Urinary bladder (tissue), 4 donors: ENCODE data around the gene PARM1. TPM values are rescaled to one million over a fixed set of nuclear protein-coding genes. Genes with fewer than 3 reads are reported as not detected.

Experiments
- DNase-seq: peaks from one replicate; pipeline ENCODE4 v3.0.0-alpha.2; 2015; ENCODE audit errors: extremely low spot score
- H3K27ac ChIP-seq: one replicate; pipeline ENCODE4 v1.5.1; 2013; ENCODE audit warnings: low read depth, mild to moderate bottlenecking, moderate library complexity
- H3K36me3 ChIP-seq: one replicate; pipeline ENCODE4 v1.6.1; 2013; ENCODE audit warnings: mild to moderate bottlenecking, moderate library complexity; ENCODE audit not compliant: insufficient read depth
- H3K4me1 ChIP-seq: one replicate; pipeline ENCODE4 v1.6.1; 2013; ENCODE audit warnings: mild to moderate bottlenecking, moderate library complexity; ENCODE audit not compliant: insufficient read depth
- H3K4me3 ChIP-seq: one replicate; pipeline ENCODE4 v1.5.1; 2013; ENCODE audit warnings: low read depth, low read length
- WGBS: extraction: QIAGEN DNeasy Blood & Tissue Kit; methylation state at CpG from one replicate; pipeline ENCODE4 v1.1.7; 2013; 5-methylcytosine and 5-hydroxymethylcytosine counted together
- polyA plus RNA-seq: library from polyadenylated mRNA; stranded (reverse); fragments of 200-250 nt; gene quantifications from one replicate; pipeline ENCODE4 v1.2.3, GENCODE V29; 2013
- total RNA-seq: library from RNA; depleted of rRNA; stranded (reverse); fragments of >200 nt; gene quantifications from one replicate; pipeline ENCODE4 v1.2.3, GENCODE V29; 2014
- donor health status: healthy with polysubstance abuse.
- donor health status: healthy.

Gene PARM1
- total and polyA plus RNA-seq, 2 donors: 81.3 to 139 TPM

GRCh38 chr4:74950200-74950599 lies 17.3 kb downstream of the PARM1 start:
- Histone ChIP-seq H3K4me1 (no peaks in the 10 kb centered on the region), H3K4me3 (no peak overlapping the region), H3K27ac (no peak overlapping the region), H3K36me3 (no peaks in the 10 kb centered on the region)
- WGBS: 86% methylated on average over 3 of the region's 3 CpGs
- DNase-seq: no peak

DNA sequence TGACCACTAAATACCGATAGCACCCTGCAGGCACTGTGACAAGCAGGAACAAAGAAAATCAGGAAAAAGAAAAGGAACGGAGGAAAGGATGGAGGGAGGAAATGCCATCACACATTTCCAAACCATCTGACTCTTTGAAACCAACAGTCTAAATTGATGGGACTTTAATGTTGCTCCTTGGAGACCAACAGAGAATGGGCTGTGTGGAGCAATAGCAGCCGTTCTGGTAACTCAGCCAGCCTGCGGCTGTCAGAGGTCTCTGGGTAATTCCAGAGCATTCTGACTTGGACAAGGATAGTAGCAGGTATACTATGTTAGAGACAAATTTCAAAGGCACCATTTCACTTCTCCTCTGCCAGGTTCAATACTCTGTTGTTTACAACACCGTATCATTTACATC lies 18.0 kb downstream of the PARM1 start:
- H3K4me3 ChIP-seq: no peak overlapping the region
- no peak overlapping the region for H3K27ac ChIP-seq
- H3K4me1 ChIP-seq: no peaks in the 10 kb centered on the region
- no peaks in the 10 kb centered on the region for H3K36me3 ChIP-seq
- DNase-seq: no peak
- 88% methylated on average over 5 of the region's 5 CpGs for WGBS

- Histone ChIP-seq H3K36me3 (no peaks in the 10 kb centered on the region), H3K4me3 (no peak overlapping the region)
Observed at GRCh38 chr4:74953647-74954046, 20.7 kb downstream of the PARM1 start.

DNA sequence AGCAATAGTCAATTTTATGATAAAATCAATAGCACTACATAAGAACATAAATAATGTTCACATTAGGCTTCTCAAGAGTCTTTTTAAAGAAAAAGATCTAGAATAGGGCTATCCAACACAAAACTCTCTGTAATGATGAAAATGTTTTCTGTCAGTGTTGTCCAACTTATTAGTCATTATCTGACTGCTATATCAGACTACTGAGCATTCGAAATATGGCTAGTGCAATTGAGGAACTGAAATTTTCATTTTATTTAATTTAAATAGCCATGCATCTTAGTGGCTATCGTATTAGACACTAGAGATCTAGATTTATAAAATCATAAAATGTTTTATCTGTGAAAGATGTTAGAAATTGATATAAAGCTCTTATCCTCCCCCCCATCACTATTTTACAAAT lies 26.0 kb downstream of the PARM1 start:
- no peaks in the 10 kb centered on the region for H3K4me1 ChIP-seq
- DNase-seq: no peak
- no peaks in the 10 kb centered on the region for H3K36me3 ChIP-seq
- no peak overlapping the region for H3K27ac ChIP-seq
- 90% methylated on average over 2 of the region's 2 CpGs for WGBS
- no peak overlapping the region for H3K4me3 ChIP-seq

More at GRCh38 chr4:74953647-74954046, 20.7 kb downstream of the PARM1 start:
- Histone ChIP-seq H3K27ac (no peak overlapping the region), H3K4me1 (no peaks in the 10 kb centered on the region)
- DNase-seq: no peak
- 87% methylated on average over 4 of the region's 4 CpGs for WGBS

DNA sequence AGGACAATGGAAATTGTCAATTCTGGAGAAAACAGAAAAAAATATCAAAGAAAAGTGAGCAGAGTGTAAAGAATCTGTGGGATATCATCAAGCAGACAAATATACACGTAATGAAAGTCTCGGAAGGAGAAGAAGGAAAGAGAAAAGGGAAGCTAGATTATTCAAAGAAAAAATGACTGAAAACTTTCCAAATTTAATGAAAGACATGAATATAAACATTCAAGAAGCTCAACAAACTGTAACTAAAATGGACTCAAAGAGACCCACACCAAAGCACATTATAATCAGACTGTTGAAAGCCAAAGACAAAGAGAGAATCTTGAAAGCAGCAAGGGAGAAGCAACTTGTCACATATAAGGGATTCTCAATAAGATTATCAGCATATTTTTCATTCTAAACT lies 28.3 kb downstream of the PARM1 start:
- DNase-seq: no peak
- no peaks in the 10 kb centered on the region for H3K36me3 ChIP-seq
- H3K4me1 ChIP-seq: no peaks in the 10 kb centered on the region
- WGBS: 96% methylated on average over 2 of the region's 2 CpGs
- H3K27ac ChIP-seq: no peak overlapping the region
- H3K4me3 ChIP-seq: no peak overlapping the region

GRCh38 chr4:74962584-74962983 lies 29.7 kb downstream of the PARM1 start:
- DNase-seq: no peak

GRCh38 chr4:74964311-74964710 lies 31.4 kb downstream of the PARM1 start:
- Histone ChIP-seq H3K4me1 (no peaks in the 10 kb centered on the region), H3K36me3 (no peaks in the 10 kb centered on the region), H3K4me3 (no peak overlapping the region), H3K27ac (no peak overlapping the region)
- WGBS: 81% methylated on average over 2 of the region's 2 CpGs
- no peak for DNase-seq

More at GRCh38 chr4:74962584-74962983, 29.7 kb downstream of the PARM1 start:
- no peaks in the 10 kb centered on the region for H3K4me1 ChIP-seq
- no peak overlapping the region for H3K27ac ChIP-seq
- H3K36me3 ChIP-seq: no peaks in the 10 kb centered on the region
- no peak overlapping the region for H3K4me3 ChIP-seq

DNA sequence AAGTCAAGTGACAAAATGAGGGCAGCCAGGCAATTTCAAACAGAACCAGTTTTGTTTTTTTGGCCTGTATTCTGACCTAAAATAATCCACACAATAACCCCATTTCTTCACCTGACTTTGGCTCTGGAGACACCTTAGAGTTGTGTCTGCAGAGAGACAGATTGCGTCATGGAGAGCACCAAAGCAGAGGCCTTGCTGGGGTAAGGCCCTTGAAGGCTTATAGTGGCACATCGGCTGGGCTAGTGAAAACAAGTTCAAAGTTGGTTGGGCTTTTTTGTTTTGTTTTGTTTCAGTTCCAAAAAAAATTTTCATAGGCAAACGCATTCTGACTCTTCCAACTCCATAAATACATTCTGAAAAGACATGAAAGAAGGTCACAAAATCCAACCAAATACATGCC lies 34.4 kb downstream of the PARM1 start:
- 36% methylated on average over 3 of the region's 3 CpGs for WGBS
- Histone ChIP-seq H3K4me1 (no peaks in the 10 kb centered on the region), H3K27ac (no peak overlapping the region), H3K36me3 (no peaks in the 10 kb centered on the region), H3K4me3 (no peak overlapping the region)
- DNase-seq: no peak

DNA sequence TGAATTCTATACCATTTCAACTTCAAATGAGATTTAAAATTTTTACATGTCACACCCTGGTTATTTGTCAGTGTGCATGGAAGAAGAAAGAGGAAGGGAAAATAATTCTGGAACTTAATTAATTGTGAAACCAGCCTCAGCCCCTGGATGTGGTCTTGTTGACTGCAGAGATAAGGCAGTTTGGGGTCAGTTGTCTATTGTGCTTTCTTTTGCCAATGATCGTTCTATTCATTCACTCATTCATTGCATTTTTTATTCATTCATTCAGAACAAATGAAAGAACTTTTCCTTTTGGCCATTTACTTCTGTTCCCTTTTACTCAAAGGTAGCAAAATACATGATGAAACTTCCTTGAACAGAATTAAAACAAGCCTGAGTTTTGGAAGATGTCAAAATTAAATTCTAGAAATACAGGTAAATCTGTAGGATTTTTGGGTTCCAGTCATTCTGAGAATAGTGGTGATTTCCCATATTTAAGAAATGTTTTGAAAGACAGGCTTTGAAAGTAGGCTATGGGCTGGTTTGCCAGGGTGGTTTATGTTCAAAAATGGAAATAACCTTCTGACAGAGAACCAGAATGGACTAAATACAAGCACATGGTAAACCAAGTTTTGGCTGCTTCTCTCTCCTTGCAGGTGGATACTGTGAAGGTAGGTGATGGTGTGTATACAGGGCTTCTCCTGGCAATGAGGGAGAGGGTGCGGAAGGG lies 35.7 kb downstream of the PARM1 start:
- no peak overlapping the region for H3K27ac ChIP-seq
- WGBS: 84% methylated on average over 2 of the region's 2 CpGs
- DNase-seq: no peak
- no peaks in the 10 kb centered on the region for H3K4me1 ChIP-seq
- H3K4me3 ChIP-seq: no peak overlapping the region
- H3K36me3 ChIP-seq: no peaks in the 10 kb centered on the region

DNA sequence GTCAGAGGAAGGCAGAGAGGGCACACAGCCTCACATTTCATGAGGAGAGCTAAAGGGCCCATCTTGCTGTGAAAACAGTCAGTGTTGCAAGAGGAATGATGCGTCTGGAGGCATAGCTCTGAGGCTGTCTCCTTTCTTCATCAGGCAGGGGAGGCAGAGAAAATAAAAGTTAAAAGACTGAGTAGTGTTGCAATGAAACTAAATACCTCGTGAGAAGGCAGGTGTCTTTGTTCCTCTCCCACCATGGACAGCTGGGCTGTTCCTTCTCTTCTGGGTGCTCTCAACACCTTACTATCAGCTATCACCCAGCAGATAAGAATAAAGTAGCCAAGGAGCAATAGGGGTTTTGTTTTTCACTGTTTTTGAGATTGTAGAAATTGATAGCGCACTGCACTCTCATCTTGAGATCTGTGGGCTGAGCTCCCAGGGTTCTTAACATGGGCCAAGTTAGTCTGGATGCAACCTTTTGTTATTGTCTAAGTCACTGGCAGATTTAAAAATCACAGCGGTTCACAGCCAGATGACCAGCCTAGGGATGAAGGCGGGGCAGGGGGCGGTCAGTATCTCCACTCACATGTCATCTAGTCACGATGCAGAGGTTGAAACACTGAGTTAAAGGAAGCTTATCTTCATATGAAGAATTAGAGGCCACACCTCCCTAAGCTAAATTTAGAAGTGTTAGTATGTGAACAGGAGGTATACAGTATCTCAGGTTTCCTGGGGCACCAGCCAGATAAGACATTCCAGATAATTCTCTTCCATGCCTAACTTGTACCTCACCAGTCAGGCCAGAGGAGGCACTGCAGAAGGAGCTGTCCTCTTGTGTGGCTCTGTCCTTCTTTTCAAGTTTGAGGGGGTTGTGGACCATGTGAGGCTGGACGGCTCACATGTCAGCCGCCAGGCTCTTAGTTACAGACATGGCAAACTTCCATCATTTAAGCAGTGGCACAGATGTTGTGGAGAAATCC lies 36.9 kb downstream of the PARM1 start:
- no peaks in the 10 kb centered on the region for H3K36me3 ChIP-seq
- no peaks in the 10 kb centered on the region for H3K4me1 ChIP-seq
- 57% methylated on average over 9 of the region's 9 CpGs for WGBS
- no peak overlapping the region for H3K27ac ChIP-seq
- no peak for DNase-seq
- H3K4me3 ChIP-seq: no peak overlapping the region

- H3K27ac ChIP-seq: no peak overlapping the region
- H3K4me3 ChIP-seq: no peak overlapping the region
- no peak for DNase-seq
- no peaks in the 10 kb centered on the region for H3K36me3 ChIP-seq
- H3K4me1 ChIP-seq: no peaks in the 10 kb centered on the region
- 91% methylated on average over 1 of the region's 1 CpG for WGBS
Observed at GRCh38 chr4:74970577-74970976, 37.7 kb downstream of the PARM1 start.

GRCh38 chr4:74971862-74972261 lies 38.9 kb downstream of the PARM1 start:
- H3K27ac ChIP-seq: no peak overlapping the region
- no peak overlapping the region for H3K4me3 ChIP-seq
- DNase-seq: no peak
- H3K4me1 ChIP-seq: no peaks in the 10 kb centered on the region
- WGBS: 97% methylated on average over 1 of the region's 1 CpG
- H3K36me3 ChIP-seq: no peaks in the 10 kb centered on the region

DNA sequence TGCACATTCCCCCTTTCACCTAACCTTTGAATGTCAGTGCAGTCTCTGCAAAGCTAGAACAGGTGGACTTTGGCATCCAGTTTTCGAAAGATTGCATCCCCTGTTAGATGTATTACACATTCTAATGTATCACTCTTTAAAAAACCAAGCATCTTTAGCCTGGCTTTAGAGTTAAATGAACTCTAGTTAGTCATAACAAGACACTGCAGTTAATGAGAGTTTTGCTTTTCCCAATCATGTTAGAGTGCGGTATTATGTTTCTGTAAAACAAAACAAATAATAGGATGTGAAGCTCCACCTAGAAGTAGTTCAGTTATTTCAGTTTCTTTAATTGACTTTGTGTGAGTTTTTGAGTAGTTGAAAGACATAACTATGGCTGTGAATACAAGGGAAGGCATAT lies 42.2 kb downstream of the PARM1 start:
- no peak for DNase-seq
- Histone ChIP-seq H3K36me3 (no peaks in the 10 kb centered on the region), H3K4me3 (no peak overlapping the region), H3K27ac (no peak overlapping the region), H3K4me1 (no peaks in the 10 kb centered on the region)
- WGBS: 93% methylated on average over 2 of the region's 2 CpGs
